CD4-positive, CD25-positive, alpha-beta regulatory T cell (primary cell): ENCODE measurements around the gene ATAT1. TPM values are rescaled to one million over a fixed set of nuclear protein-coding genes. Genes with fewer than 3 reads are reported as not detected.

ENCODE experiments used
- ATAC-seq, 2 donors: fragments of 150-1000 bp; cut with Tn5 transposase; one replicate each; pipeline ENCODE4 v1.10.0; 2021; ENCODE audit warnings: low read depth in 2 of 2, moderate number of reproducible peaks in 2 of 2, moderate library complexity in 1 of 2
- DNase-seq, 3 donors: peaks; one replicate each; pipeline versions ENCODE4 v3.0.0 to v3.0.0-alpha.2; 2012 to 2022; ENCODE audit warnings: mixed read lengths in 1 of 3
- H3K27ac ChIP-seq: one replicate; pipeline ENCODE4 v1.7.0; 2013; ENCODE audit warnings: mild to moderate bottlenecking, low read length; ENCODE audit not compliant: insufficient read depth, poor library complexity, severe bottlenecking
- H3K27me3 ChIP-seq: one replicate; pipeline ENCODE4 v1.7.0; 2013; ENCODE audit warnings: low read length; ENCODE audit not compliant: control insufficient read depth, insufficient read depth
- H3K36me3 ChIP-seq: one replicate; pipeline ENCODE4 v1.7.0; 2013; ENCODE audit warnings: mild to moderate bottlenecking, low read length, moderate library complexity; ENCODE audit not compliant: control insufficient read depth, insufficient read depth
- H3K4me1 ChIP-seq: 2 replicates; pipeline ENCODE4 v1.7.0; 2013; ENCODE audit warnings: mild to moderate bottlenecking, low read length; ENCODE audit not compliant: insufficient read depth, control insufficient read depth, poor library complexity, severe bottlenecking
- H3K4me3 ChIP-seq: one replicate; pipeline ENCODE4 v1.7.0; 2013; ENCODE audit warnings: low read depth, mild to moderate bottlenecking, low read length, moderate library complexity
- H3K9me3 ChIP-seq, 2 experiments: 1 replicate in 1 of 2; 2 replicates in 1 of 2; pipeline ENCODE4 v1.7.0; 2013; ENCODE audit warnings: low read length in 2 of 2, mild to moderate bottlenecking in 1 of 2, moderate library complexity in 1 of 2; ENCODE audit not compliant: control insufficient read depth in 2 of 2
- H3K27ac Mint-ChIP-seq, 3 donors: one replicate each; pipeline ENCODE4 v1.8.0; 2020 to 2022; ENCODE audit warnings: mild to moderate bottlenecking in 3 of 3, mixed read lengths in 3 of 3, moderate library complexity in 2 of 3
- H3K27me3 Mint-ChIP-seq: one replicate; pipeline ENCODE4 v1.8.0; 2022; ENCODE audit warnings: mild to moderate bottlenecking, mixed read lengths
- H3K36me3 Mint-ChIP-seq: one replicate; pipeline ENCODE4 v1.8.0; 2020; ENCODE audit warnings: mixed read lengths
- H3K4me1 Mint-ChIP-seq, 4 donors: one replicate each; pipeline ENCODE4 v1.8.0; 2020 to 2022; ENCODE audit warnings: mixed read lengths in 4 of 4, mild to moderate bottlenecking in 1 of 4
- H3K4me3 Mint-ChIP-seq, 4 donors: one replicate each; pipeline ENCODE4 v1.8.0; 2020 to 2022; ENCODE audit warnings: mild to moderate bottlenecking in 4 of 4, mixed read lengths in 4 of 4, moderate library complexity in 3 of 4
- H3K9me3 Mint-ChIP-seq, 7 donors: one replicate each; pipeline ENCODE4 v1.8.0; 2020 to 2022; ENCODE audit warnings: mixed read lengths in 7 of 7, mild to moderate bottlenecking in 3 of 7, moderate library complexity in 2 of 7
- polyA plus RNA-seq, 4 donors: library from polyadenylated mRNA; unstranded; fragments of 300-500 nt; fragmentation: Illumina TruSeq; gene quantifications; one replicate each; pipeline ENCODE4 v1.2.3, GENCODE V29; 2021
- total RNA-seq: library from RNA; stranded (reverse); gene quantifications from one replicate; pipeline ENCODE4 v1.2.3, GENCODE V29; 2022

ATAT1 gene
- total and polyA plus RNA-seq, 5 donors from 2014 or later: 0.27 to 7.2 (median 0.62) TPM

DNA sequence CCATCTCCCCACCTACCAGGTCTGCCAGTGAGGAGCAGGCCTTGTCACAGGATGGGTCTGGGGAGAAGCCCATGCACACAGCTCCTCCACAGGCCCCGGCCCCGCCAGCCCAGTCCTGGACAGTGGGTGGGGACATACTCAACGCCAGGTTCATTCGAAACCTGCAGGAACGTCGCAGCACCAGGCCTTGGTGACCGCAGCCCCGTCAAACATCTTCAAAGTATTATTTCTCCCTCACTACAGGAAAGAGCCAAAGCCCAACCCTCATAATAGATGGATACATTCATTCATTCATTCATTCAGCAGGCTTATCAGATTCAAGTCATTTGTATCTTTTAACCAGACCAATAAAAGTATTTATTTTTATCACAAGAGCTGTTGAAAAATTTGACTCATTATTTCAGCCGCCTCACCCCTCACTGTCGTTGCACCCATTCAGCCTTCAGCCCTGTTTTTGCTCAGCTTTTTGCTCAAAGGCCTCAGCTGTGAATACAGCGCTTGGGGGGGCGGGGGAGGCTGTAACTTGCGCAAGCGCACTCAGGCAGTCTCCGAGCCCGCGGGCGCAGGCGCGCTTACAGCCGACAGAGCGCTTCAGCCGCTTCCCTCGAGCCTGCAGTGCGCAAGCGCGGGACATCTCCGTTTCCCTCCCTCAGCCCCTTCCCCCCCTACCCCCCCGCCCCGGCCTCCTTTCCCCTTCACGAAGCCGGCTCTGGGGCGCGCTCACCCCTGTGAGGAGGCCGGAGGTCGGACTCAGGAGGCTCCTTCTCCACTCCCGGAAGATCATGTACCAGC, 20.0 kb downstream of the ATAT1 start, which contains the start of gene C6orf136:
Gene C6orf136, plus strand, starts transcription at position 684 of the 792 bp plus-strand sequence. Its CDS starts 99 bp downstream, at position 783.
- peaks cover 13% of the 10 kb centered on the region for H3K4me1 ChIP-seq
- Mint-ChIP-seq H3K27ac (peak within 1 kb of the TSS; percentile 89 to 92 (median 91)), H3K36me3 (peaks cover 17% of the 10 kb centered on the region), H3K4me3 (peak within 1 kb of the TSS; percentile 85 to 91 (median 90)), H3K4me1 (peaks cover 12 to 30% (median 19%) of the 10 kb centered on the region in 4 donors), H3K9me3 (no peaks in the 10 kb centered on the region), H3K27me3 (no peaks in the 10 kb centered on the region)
- no peaks in the 10 kb centered on the region for H3K9me3 ChIP-seq
- H3K4me3 ChIP-seq: peak within 1 kb of the TSS; percentile 85
- peaks cover 8% of the 10 kb centered on the region for H3K36me3 ChIP-seq
- peak; percentile 75 to 77 for ATAC-seq
- H3K27me3 ChIP-seq: no peaks in the 10 kb centered on the region
- peak within 1 kb of the TSS; percentile 92 for H3K27ac ChIP-seq
- peak; percentile 89 to 96 (median 93) for DNase-seq

GRCh38 chr6:30647242-30648116, 20.8 kb downstream of the ATAT1 start:
- peaks cover 17% of the 10 kb centered on the region for H3K36me3 Mint-ChIP-seq
- peak overlapping the region; percentile 89 to 92 (median 91) for H3K27ac Mint-ChIP-seq
- peak overlapping the region; percentile 85 for H3K4me3 ChIP-seq

DNA sequence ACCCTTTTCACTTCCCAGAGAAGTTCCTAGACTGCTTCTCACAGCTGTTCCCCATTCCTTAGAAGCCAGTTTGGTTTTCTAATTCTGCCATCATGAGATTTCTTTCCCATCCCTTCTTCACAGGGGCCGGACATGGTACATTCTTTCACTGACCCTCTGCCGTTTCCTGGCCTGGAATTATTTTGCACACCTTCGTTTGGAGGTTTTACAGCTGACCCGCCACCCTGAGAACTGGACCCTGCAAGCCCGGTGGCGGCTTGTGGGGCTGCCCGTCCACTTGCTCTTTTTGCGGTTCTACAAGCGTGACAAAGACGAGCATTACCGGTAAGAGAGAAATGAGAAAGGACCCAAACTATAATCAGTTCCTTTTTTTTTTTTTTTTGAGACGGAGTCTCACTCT, 24.5 kb downstream of the ATAT1 start:
- H3K36me3 Mint-ChIP-seq: peaks cover 26% of the 10 kb centered on the region
- Histone ChIP-seq H3K36me3 (peaks cover 51% of the 10 kb centered on the region), H3K9me3 (no peaks in the 10 kb centered on the region), H3K4me1 (peaks cover 13% of the 10 kb centered on the region), H3K4me3 (no peak overlapping the region), H3K27me3 (no peaks in the 10 kb centered on the region), H3K27ac (no peak overlapping the region)
- ATAC-seq (no peak), DNase-seq (no peak)
- peaks cover 6 to 16% (median 11%) of the 10 kb centered on the region in 4 donors for H3K4me1 Mint-ChIP-seq
- H3K27me3 Mint-ChIP-seq: no peaks in the 10 kb centered on the region
- H3K27ac Mint-ChIP-seq: no peak overlapping the region
- H3K4me3 Mint-ChIP-seq: peak overlapping the region in 1 of 4 donors; percentile 72
- H3K9me3 Mint-ChIP-seq: no peaks in the 10 kb centered on the region

More at GRCh38 chr6:30647242-30648116, 20.8 kb downstream of the ATAT1 start:
- H3K27ac ChIP-seq: peak overlapping the region; percentile 92
- no peaks in the 10 kb centered on the region for H3K9me3 Mint-ChIP-seq
- ATAC-seq: peak; percentile 67 to 68
- peaks cover 13% of the 10 kb centered on the region for H3K4me1 ChIP-seq
- no peaks in the 10 kb centered on the region for H3K27me3 Mint-ChIP-seq
- H3K4me3 Mint-ChIP-seq: peak overlapping the region; percentile 85 to 91 (median 90)
- no peaks in the 10 kb centered on the region for H3K27me3 ChIP-seq
- DNase-seq: peak in 2 of 3 donors; percentile 58 to 79
- H3K9me3 ChIP-seq: no peaks in the 10 kb centered on the region
- peaks cover 16% of the 10 kb centered on the region for H3K36me3 ChIP-seq
- H3K4me1 Mint-ChIP-seq: peaks cover 12 to 27% (median 19%) of the 10 kb centered on the region in 4 donors

DNA sequence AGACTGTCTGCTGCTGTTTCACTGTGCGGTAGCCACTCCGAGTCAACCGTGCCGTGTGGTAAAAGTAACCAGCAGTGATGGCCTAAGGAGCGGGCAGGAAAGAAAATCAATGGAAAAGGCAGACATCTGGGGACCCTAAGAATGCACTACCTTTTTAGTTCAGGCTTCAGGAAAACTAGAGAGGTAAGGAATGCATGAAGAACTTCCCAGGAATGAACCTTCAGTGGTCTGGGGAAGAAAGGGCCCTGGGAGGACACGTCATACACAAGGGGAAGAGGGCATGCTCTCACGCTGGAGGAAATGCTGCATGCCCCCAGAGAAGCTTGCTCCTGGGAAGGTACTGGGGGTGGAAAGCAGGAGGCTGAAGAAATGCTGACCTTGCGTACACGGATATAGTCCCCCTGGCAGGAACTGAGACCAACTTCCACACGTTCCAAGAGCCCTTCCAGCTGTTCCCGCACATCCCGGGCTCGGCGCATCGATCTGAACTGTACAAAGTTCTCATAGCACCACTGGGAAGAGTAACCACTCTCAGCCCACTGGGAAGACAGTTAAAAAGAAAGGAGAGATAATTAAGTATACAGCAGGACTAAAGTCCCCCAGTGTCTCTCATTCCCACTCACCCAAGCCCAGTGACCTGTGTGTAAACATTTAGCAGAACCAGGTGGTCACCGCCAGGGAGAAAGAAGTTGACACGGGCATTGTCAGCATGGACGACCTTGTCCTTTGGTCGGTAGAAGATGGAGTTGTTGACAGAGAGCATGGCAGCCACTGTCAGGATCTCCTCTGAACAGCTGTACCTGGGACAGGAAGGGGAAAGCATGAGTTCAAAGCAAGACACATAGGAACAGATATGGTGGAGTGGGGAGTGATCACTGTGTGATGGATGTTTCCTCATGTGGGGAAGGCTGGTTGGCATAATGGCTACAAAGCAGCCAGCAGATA, 28.4 kb downstream of the ATAT1 start:
- H3K9me3 Mint-ChIP-seq: no peaks in the 10 kb centered on the region
- DNase-seq (no peak), ATAC-seq (no peak)
- H3K27me3 ChIP-seq: no peaks in the 10 kb centered on the region
- H3K36me3 Mint-ChIP-seq: peaks cover 48% of the 10 kb centered on the region
- H3K27ac ChIP-seq: no peak overlapping the region
- no peaks in the 10 kb centered on the region for H3K9me3 ChIP-seq
- H3K4me3 Mint-ChIP-seq: no peak overlapping the region
- no peak overlapping the region for H3K4me3 ChIP-seq
- peaks cover 0 to 5% (median 0%) of the 10 kb centered on the region in 4 donors for H3K4me1 Mint-ChIP-seq
- no peaks in the 10 kb centered on the region for H3K4me1 ChIP-seq
- peak overlapping the region in 2 of 3 donors; percentile 28 to 51 for H3K27ac Mint-ChIP-seq
- H3K27me3 Mint-ChIP-seq: no peaks in the 10 kb centered on the region
- H3K36me3 ChIP-seq: peaks cover 83% of the 10 kb centered on the region

DNA sequence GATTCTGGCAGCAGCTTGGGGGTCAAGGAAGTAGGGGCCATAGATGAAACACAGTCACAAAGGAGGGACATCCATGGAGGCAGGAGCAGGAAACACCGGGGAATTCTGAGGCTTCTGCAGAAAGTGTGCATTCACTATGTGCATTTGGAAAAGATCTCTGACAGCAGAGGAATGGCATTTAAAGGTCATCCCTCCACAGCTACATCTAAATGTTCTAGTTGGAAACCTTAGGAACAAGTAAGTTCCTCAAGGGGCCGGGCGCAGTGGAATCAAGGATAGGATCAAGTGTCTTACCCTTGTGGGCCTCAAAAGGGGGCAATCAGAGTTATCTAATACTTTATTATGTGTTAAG, 29.0 kb downstream of the ATAT1 start:
- Mint-ChIP-seq H3K9me3 (no peaks in the 10 kb centered on the region), H3K27ac (peak overlapping the region in 2 of 3 donors; percentile 28 to 51), H3K27me3 (no peaks in the 10 kb centered on the region), H3K4me3 (no peak overlapping the region), H3K36me3 (peaks cover 52% of the 10 kb centered on the region), H3K4me1 (peaks cover 0 to 5% (median 0%) of the 10 kb centered on the region in 4 donors)
- ATAC-seq: no peak
- Histone ChIP-seq H3K27ac (no peak overlapping the region), H3K9me3 (no peaks in the 10 kb centered on the region), H3K4me3 (no peak overlapping the region), H3K36me3 (peaks cover 87% of the 10 kb centered on the region), H3K27me3 (no peaks in the 10 kb centered on the region), H3K4me1 (no peaks in the 10 kb centered on the region)
- DNase-seq: no peak

- Histone ChIP-seq H3K9me3 (no peaks in the 10 kb centered on the region), H3K27ac (no peak overlapping the region), H3K27me3 (no peaks in the 10 kb centered on the region), H3K4me1 (no peaks in the 10 kb centered on the region), H3K36me3 (peaks cover 83% of the 10 kb centered on the region), H3K4me3 (no peak overlapping the region)
- DNase-seq (no peak), ATAC-seq (no peak)
- H3K27me3 Mint-ChIP-seq: no peaks in the 10 kb centered on the region
- H3K4me1 Mint-ChIP-seq: peaks cover 0 to 5% (median 0%) of the 10 kb centered on the region in 4 donors
- H3K36me3 Mint-ChIP-seq: peaks cover 50% of the 10 kb centered on the region
- H3K4me3 Mint-ChIP-seq: no peak overlapping the region
- H3K9me3 Mint-ChIP-seq: no peaks in the 10 kb centered on the region
- no peak overlapping the region for H3K27ac Mint-ChIP-seq
Observed at GRCh38 chr6:30656513-30656912, 29.8 kb downstream of the ATAT1 start.

DNA sequence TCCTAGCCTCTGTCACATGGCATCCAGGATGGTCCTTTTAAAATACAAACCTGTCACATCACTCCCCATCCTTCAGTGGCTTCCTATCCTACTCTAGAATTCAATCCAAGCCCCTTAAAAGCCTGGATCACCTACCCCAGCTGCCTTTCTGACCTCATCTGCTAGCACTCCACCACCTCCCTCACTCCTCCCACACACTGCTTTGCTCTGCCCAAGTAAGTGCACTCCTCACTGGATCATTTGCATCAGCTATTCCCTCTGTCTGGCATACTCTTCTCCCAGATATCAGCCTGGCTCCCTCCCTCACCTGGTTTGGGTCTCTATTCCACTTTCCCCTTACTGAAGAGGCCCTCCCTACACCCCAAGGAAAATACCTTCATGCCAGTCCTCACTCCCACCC, 30.8 kb downstream of the ATAT1 start:
- Histone ChIP-seq H3K27me3 (no peaks in the 10 kb centered on the region), H3K36me3 (peaks cover 83% of the 10 kb centered on the region), H3K27ac (no peak overlapping the region), H3K9me3 (no peaks in the 10 kb centered on the region), H3K4me3 (no peak overlapping the region), H3K4me1 (no peaks in the 10 kb centered on the region)
- peaks cover 0 to 5% (median 0%) of the 10 kb centered on the region in 4 donors for H3K4me1 Mint-ChIP-seq
- H3K36me3 Mint-ChIP-seq: peaks cover 55% of the 10 kb centered on the region
- ATAC-seq (no peak), DNase-seq (no peak)
- no peak overlapping the region for H3K4me3 Mint-ChIP-seq
- no peaks in the 10 kb centered on the region for H3K9me3 Mint-ChIP-seq
- H3K27ac Mint-ChIP-seq: peak overlapping the region in 2 of 3 donors; percentile 38 to 58
- no peaks in the 10 kb centered on the region for H3K27me3 Mint-ChIP-seq
